KOPT-K1 (cell line): ENCODE measurements around the gene ZGLP1.
A peak's percentile ranks its signal among the peaks of the same experiment; 100 is the strongest.

ENCODE experiments used
- H3K27ac ChIP-seq: fragments of 200-600 bp; sonication (generic); 2 replicates; pipeline ENCODE4 v1.5.1; 2016; ENCODE audit warnings: antibody characterized with exemption, mild to moderate bottlenecking, low read depth, low read length; ENCODE audit not compliant: poor library complexity, severe bottlenecking
- H3K36me3 ChIP-seq: fragments of 200-600 bp; sonication (generic); 2 replicates; pipeline ENCODE4 v1.5.1; 2017; ENCODE audit warnings: antibody characterized with exemption, mild to moderate bottlenecking, low read length, moderate library complexity; ENCODE audit not compliant: insufficient read depth
- H3K9me3 ChIP-seq: fragments of 200-600 bp; sonication (generic); 2 replicates; pipeline ENCODE4 v1.5.1; 2017; ENCODE audit warnings: antibody characterized with exemption, low read length, mild to moderate bottlenecking; ENCODE audit not compliant: insufficient read depth, poor library complexity, severe bottlenecking

Gene ZGLP1

GRCh38 chr19:10317857-10318462 is 8.3 kb upstream of the ZGLP1 start:
- Histone ChIP-seq H3K36me3 (peaks cover 71% of the 10 kb centered on the region), H3K9me3 (no peaks in the 10 kb centered on the region), H3K27ac (no peak overlapping the region)

GRCh38 chr19:10317045-10317856 is 7.6 kb upstream of the ZGLP1 start:
- H3K36me3 ChIP-seq: peaks cover 64% of the 10 kb centered on the region
- H3K27ac ChIP-seq: no peak overlapping the region

GRCh38 chr19:10316229-10317044 is 6.8 kb upstream of the ZGLP1 start:
- peaks cover 56% of the 10 kb centered on the region for H3K36me3 ChIP-seq
- peak overlapping the region; percentile 51 for H3K27ac ChIP-seq
- no peaks in the 10 kb centered on the region for H3K9me3 ChIP-seq

More at GRCh38 chr19:10317045-10317856, 7.6 kb upstream of the ZGLP1 start:
- H3K9me3 ChIP-seq: no peaks in the 10 kb centered on the region

GRCh38 chr19:10315335-10316214 is 6.0 kb upstream of the ZGLP1 start, which contains the start of gene FDX2:
TSS of gene FDX2 (minus strand) at chr19:10316015. CDS start at chr19:10315996, 19 bp downstream.
- Histone ChIP-seq H3K27ac (peak within 1 kb of the TSS; percentile 51), H3K9me3 (no peaks in the 10 kb centered on the region)

GRCh38 chr19:10306327-10306726 is 3.3 kb downstream of the ZGLP1 start:
- Histone ChIP-seq H3K36me3 (peaks cover 36% of the 10 kb centered on the region; the same call in 1 of the 2 replicates), H3K9me3 (no peaks in the 10 kb centered on the region), H3K27ac (no peak overlapping the region)

More at GRCh38 chr19:10315335-10316214, 6.0 kb upstream of the ZGLP1 start, which contains the start of gene FDX2:
- H3K36me3 ChIP-seq: peaks cover 53% of the 10 kb centered on the region

GRCh38 chr19:10305139-10305806 is 4.3 kb downstream of the ZGLP1 start:
- Histone ChIP-seq H3K9me3 (no peaks in the 10 kb centered on the region), H3K36me3 (peaks cover 27% of the 10 kb centered on the region; the same call in 1 of the 2 replicates), H3K27ac (no peak overlapping the region)

GRCh38 chr19:10299545-10300458 is 9.8 kb downstream of the ZGLP1 start:
- H3K9me3 ChIP-seq: no peaks in the 10 kb centered on the region
- H3K27ac ChIP-seq: no peak overlapping the region
- H3K36me3 ChIP-seq: peaks cover 3% of the 10 kb centered on the region; the same call in 1 of the 2 replicates

GRCh38 chr19:10295847-10296591 is 13.6 kb downstream of the ZGLP1 start:
- Histone ChIP-seq H3K27ac (no peak overlapping the region), H3K36me3 (no peaks in the 10 kb centered on the region), H3K9me3 (peaks cover 27% of the 10 kb centered on the region)

- Histone ChIP-seq H3K9me3 (peaks cover 33% of the 10 kb centered on the region), H3K27ac (no peak overlapping the region)
Measured at GRCh38 chr19:10295305-10295846, 14.2 kb downstream of the ZGLP1 start.

GRCh38 chr19:10294368-10294697 is 15.3 kb downstream of the ZGLP1 start:
- H3K36me3 ChIP-seq: no peaks in the 10 kb centered on the region
- H3K27ac ChIP-seq: no peak overlapping the region
- peaks cover 40% of the 10 kb centered on the region for H3K9me3 ChIP-seq

More at GRCh38 chr19:10295305-10295846, 14.2 kb downstream of the ZGLP1 start:
- no peaks in the 10 kb centered on the region for H3K36me3 ChIP-seq

- H3K27ac ChIP-seq: no peak overlapping the region
- no peaks in the 10 kb centered on the region for H3K36me3 ChIP-seq
- H3K9me3 ChIP-seq: peaks cover 45% of the 10 kb centered on the region
Measured at GRCh38 chr19:10293637-10294367, 15.8 kb downstream of the ZGLP1 start.
